MCF 10A (cell line): ENCODE measurements around the gene YWHAB. TPM values are rescaled to one million over a fixed set of nuclear protein-coding genes. Genes with fewer than 3 reads are reported as not detected.

ENCODE experiments used
- BruUV-seq: library from RNA; stranded (reverse); fragments of 400-500 nt; replicated peaks from 2 replicates; lab custom pipeline; 2021; lab: Mats Ljungman, UMichigan
- CTCF ChIA-PET: fragments of 300-600 bp; sonication (Branson Sonifier 250); formaldehyde crosslinking; extraction: SDS; loops from one replicate; lab custom pipeline; 2021; ENCODE audit warnings: antibody characterized with exemption, inconsistent platforms; lab: Yijun Ruan, JAX
- POLR2A ChIA-PET: fragments of 300-600, 350-650 bp; sonication (Branson Sonifier 250); formaldehyde crosslinking; extraction: SDS; loops from one replicate; lab custom pipeline; 2020; ENCODE audit warnings: antibody characterized with exemption, inconsistent platforms; lab: Yijun Ruan, JAX
- DNase-seq: peaks from one replicate; pipeline ENCODE4 v3.0.0-alpha.2; 2018; ENCODE audit not compliant: unreplicated experiment
- H3K27ac Mint-ChIP-seq: one replicate; pipeline ENCODE4 v1.8.0; 2022; ENCODE audit warnings: mild to moderate bottlenecking, low read depth, mixed read lengths; ENCODE audit not compliant: unreplicated experiment
- H3K27me3 Mint-ChIP-seq: one replicate; pipeline ENCODE4 v1.8.0; 2022; ENCODE audit warnings: mixed read lengths; ENCODE audit not compliant: insufficient read depth, unreplicated experiment
- H3K36me3 Mint-ChIP-seq: one replicate; pipeline ENCODE4 v1.8.0; 2022; ENCODE audit warnings: mild to moderate bottlenecking, moderate library complexity, mixed read lengths; ENCODE audit not compliant: insufficient read depth, unreplicated experiment
- H3K4me1 Mint-ChIP-seq: one replicate; pipeline ENCODE4 v1.8.0; 2022; ENCODE audit warnings: mixed read lengths; ENCODE audit not compliant: insufficient read depth, unreplicated experiment
- H3K4me3 Mint-ChIP-seq: one replicate; pipeline ENCODE4 v1.8.0; 2022; ENCODE audit warnings: mild to moderate bottlenecking, moderate library complexity, mixed read lengths; ENCODE audit not compliant: unreplicated experiment
- H3K9me3 Mint-ChIP-seq: one replicate; pipeline ENCODE4 v1.8.0; 2022; ENCODE audit warnings: mixed read lengths; ENCODE audit not compliant: unreplicated experiment
- CTCF ChIP-seq: fragments of 200-600 bp; IDR thresholded peaks from one replicate; pipeline ENCODE4 v1.8.0; 2022; ENCODE audit warnings: antibody characterized with exemption, mild to moderate bottlenecking; ENCODE audit not compliant: unreplicated experiment
- intact Hi-C: fragments of 100-400 bp; cut with micrococcal nuclease; formaldehyde crosslinking; loops from 2 replicates; pipeline ENCODE4 v1.14.1; 2022
- total RNA-seq: library from RNA; stranded (reverse); gene quantifications from 2 replicates; pipeline ENCODE4 v1.2.3, GENCODE V29; 2022

Gene YWHAB
- total RNA-seq, 1 experiment from 2014 or later = 235 TPM

GRCh38 chr20:44932916-44933315 is 47.4 kb downstream of the YWHAB start:
- no peak for DNase-seq
- BruUV-seq = no TSS peak

GRCh38 chr20:44936510-44936909 is 51.0 kb downstream of the YWHAB start:
- Mint-ChIP-seq H3K27ac (no peak overlapping the region), H3K9me3 (no peaks in the 10 kb centered on the region), H3K4me1 (no peaks in the 10 kb centered on the region), H3K27me3 (no peaks in the 10 kb centered on the region), H3K36me3 (peaks cover 40% of the 10 kb centered on the region), H3K4me3 (no peak overlapping the region)
- BruUV-seq = no TSS peak
- no peak for DNase-seq
- ChIA-PET CTCF (interaction anchor here (1.4 kb wide), 1 partner anchor 24 kb away, joined by 3 read pairs; the partner anchor contains the start of gene TOMM34), POLR2A (interaction anchor here (1.4 kb wide), 1 partner anchor 12 kb away, joined by 3 read pairs; no protein-coding TSS in a partner anchor)
- intact Hi-C loops = no loop called here
- no peak for TF ChIP-seq CTCF

More at GRCh38 chr20:44932916-44933315, 47.4 kb downstream of the YWHAB start:
- Mint-ChIP-seq H3K4me1 (no peaks in the 10 kb centered on the region), H3K9me3 (no peaks in the 10 kb centered on the region), H3K36me3 (peaks cover 36% of the 10 kb centered on the region), H3K4me3 (no peak overlapping the region), H3K27me3 (no peaks in the 10 kb centered on the region), H3K27ac (no peak overlapping the region)
- no peak for TF ChIP-seq CTCF
- ChIA-PET POLR2A (interaction anchor here (0.6 to 1.2 kb wide), 4 partner anchors 12 to 118 kb away, joined by 3 read pairs; no protein-coding TSS in a partner anchor), CTCF (interaction anchor here (0.6 to 1.1 kb wide), 2 partner anchors 30 to 78 kb away, joined by 3 read pairs; no protein-coding TSS in a partner anchor)
- intact Hi-C loops = no loop called here

- intact Hi-C loops = no loop called here
- no TSS peak for BruUV-seq
- ChIA-PET POLR2A (interaction anchor here (0.5 to 0.9 kb wide), 2 partner anchors 8 to 10 kb away, joined by 3 read pairs; no protein-coding TSS in a partner anchor), CTCF (no interaction called here)
- TF ChIP-seq CTCF = no peak
- Mint-ChIP-seq H3K4me1 (no peaks in the 10 kb centered on the region), H3K9me3 (no peaks in the 10 kb centered on the region), H3K4me3 (no peak overlapping the region), H3K27ac (no peak overlapping the region), H3K36me3 (peaks cover 54% of the 10 kb centered on the region), H3K27me3 (no peaks in the 10 kb centered on the region)
- no peak for DNase-seq
These were observed 53.1 kb downstream of the YWHAB start for GRCh38 chr20:44938637-44939036.

GRCh38 chr20:44941120-44941691 is 55.7 kb downstream of the YWHAB start:
- no TSS peak for BruUV-seq
- CTCF ChIA-PET = interaction anchor here (0.6 to 2.0 kb wide), 3 partner anchors 9 to 371 kb away, joined by 3 to 6 read pairs (median 3); no protein-coding TSS in a partner anchor
- no peak for TF ChIP-seq CTCF

More at GRCh38 chr20:44941120-44941691, 55.7 kb downstream of the YWHAB start:
- no peaks in the 10 kb centered on the region for H3K27me3 Mint-ChIP-seq
- H3K36me3 Mint-ChIP-seq = peaks cover 64% of the 10 kb centered on the region
- no peaks in the 10 kb centered on the region for H3K9me3 Mint-ChIP-seq
- no peak overlapping the region for H3K27ac Mint-ChIP-seq
- no peak overlapping the region for H3K4me3 Mint-ChIP-seq
- intact Hi-C loops = no loop called here
- no peak for DNase-seq
- no peaks in the 10 kb centered on the region for H3K4me1 Mint-ChIP-seq
- POLR2A ChIA-PET = interaction anchor here (0.8 to 3.2 kb wide), 5 partner anchors 10 to 37 kb away, joined by 3 to 12 read pairs (median 4); partner anchors contain the start of gene TOMM34
